H1 (cell line): Measurements from ENCODE around the gene MXRA7.

Experiments used
- ATF3 ChIP-seq: IDR thresholded peaks from 2 replicates; pipeline ENCODE4 v1.6.1; 2011; ENCODE audit warnings: low read depth, mild to moderate bottlenecking, low read length; ENCODE audit not compliant: insufficient read depth
- E2F6 ChIP-seq: IDR thresholded peaks from 2 replicates; pipeline ENCODE4 v1.6.1; 2012; ENCODE audit warnings: inconsistent platforms
- EGR1 ChIP-seq: IDR thresholded peaks from 2 replicates; pipeline ENCODE4 v1.6.1; 2011; ENCODE audit warnings: low read depth, low read length, borderline replicate concordance
- EP300 ChIP-seq, 2 experiments: IDR thresholded peaks; 1 replicate in 1 of 2; 2 replicates in 1 of 2; pipeline ENCODE4 v1.6.1; 2011 to 2012; ENCODE audit warnings: low read depth in 2 of 2, low read length in 2 of 2, mild to moderate bottlenecking in 2 of 2, borderline replicate concordance in 1 of 2, inconsistent platforms in 1 of 2, moderate library complexity in 1 of 2
- GABPA ChIP-seq: IDR thresholded peaks from 2 replicates; pipeline ENCODE4 v1.6.1; 2011; ENCODE audit warnings: mild to moderate bottlenecking, low read length, moderate library complexity, borderline replicate concordance; ENCODE audit not compliant: insufficient read depth
- JUN ChIP-seq: IDR thresholded peaks from 2 replicates; pipeline ENCODE4 v1.6.1; 2011; ENCODE audit warnings: low read depth, mild to moderate bottlenecking, improper control_type of control experiment, low read length
- MAX ChIP-seq: IDR thresholded peaks from 2 replicates; pipeline ENCODE4 v1.6.1; 2012; ENCODE audit warnings: inconsistent platforms
- RXRA ChIP-seq: IDR thresholded peaks from 2 replicates; pipeline ENCODE4 v1.6.1; 2011; ENCODE audit warnings: low read depth, mild to moderate bottlenecking, low read length, moderate library complexity; ENCODE audit not compliant: insufficient read depth
- TF ChIP-seq, protein P1 (sequence below), 3 experiments: IDR thresholded peaks; 1 replicate in 2 of 3; 2 replicates in 1 of 3; pipeline versions ENCODE4 v1.5.1 to v1.6.1; 2011; ENCODE audit warnings: low read length in 3 of 3, mild to moderate bottlenecking in 3 of 3, inconsistent platforms in 2 of 3, low read depth in 1 of 3, moderate library complexity in 1 of 3; ENCODE audit not compliant: insufficient read depth in 1 of 3; ENCODE audit errors: control extremely low read depth in 1 of 3

DNA sequence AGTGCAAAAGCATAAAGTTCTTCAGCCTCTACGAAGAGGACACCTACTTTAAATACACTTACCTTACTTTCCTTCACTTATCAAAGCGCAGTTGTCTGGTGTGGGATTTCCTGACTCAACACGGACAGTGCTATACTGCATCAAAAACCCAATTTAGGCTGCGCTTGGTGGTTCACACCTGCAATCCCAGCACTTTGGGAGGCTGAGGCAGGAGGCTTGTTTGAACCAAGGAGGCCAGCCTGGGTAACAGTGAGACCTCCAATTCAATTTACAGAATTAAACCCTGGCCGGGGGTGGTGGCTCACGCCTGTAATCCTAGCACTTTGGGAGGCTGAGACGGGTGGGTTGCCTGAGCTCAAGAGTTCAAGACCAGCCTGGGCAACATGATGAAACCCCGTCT lies 11.5 kb upstream of the MXRA7 start:
- TF ChIP-seq RXRA, result no peak
- TF ChIP-seq, protein P1, sequence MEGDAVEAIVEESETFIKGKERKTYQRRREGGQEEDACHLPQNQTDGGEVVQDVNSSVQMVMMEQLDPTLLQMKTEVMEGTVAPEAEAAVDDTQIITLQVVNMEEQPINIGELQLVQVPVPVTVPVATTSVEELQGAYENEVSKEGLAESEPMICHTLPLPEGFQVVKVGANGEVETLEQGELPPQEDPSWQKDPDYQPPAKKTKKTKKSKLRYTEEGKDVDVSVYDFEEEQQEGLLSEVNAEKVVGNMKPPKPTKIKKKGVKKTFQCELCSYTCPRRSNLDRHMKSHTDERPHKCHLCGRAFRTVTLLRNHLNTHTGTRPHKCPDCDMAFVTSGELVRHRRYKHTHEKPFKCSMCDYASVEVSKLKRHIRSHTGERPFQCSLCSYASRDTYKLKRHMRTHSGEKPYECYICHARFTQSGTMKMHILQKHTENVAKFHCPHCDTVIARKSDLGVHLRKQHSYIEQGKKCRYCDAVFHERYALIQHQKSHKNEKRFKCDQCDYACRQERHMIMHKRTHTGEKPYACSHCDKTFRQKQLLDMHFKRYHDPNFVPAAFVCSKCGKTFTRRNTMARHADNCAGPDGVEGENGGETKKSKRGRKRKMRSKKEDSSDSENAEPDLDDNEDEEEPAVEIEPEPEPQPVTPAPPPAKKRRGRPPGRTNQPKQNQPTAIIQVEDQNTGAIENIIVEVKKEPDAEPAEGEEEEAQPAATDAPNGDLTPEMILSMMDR (IDR thresholded peaks at IDR 0.05; ENCODE audit: control extremely low read depth in 1 of 3, insufficient read depth in 1 of 3, low read depth in 1 of 3, low read length in 3 of 3), result no peak
- TF ChIP-seq EP300 (IDR thresholded peaks at IDR 0.05; ENCODE audit: borderline replicate concordance in 1 of 2, low read depth in 2 of 2, low read length in 2 of 2), result no peak
- TF ChIP-seq JUN, result no peak
- no peak for TF ChIP-seq EGR1
- no peak for TF ChIP-seq GABPA
- no peak for TF ChIP-seq E2F6
- TF ChIP-seq MAX, result no peak
- TF ChIP-seq ATF3, result no peak
